IMR-90 (cell line): ENCODE results near the gene SEMA5A. TPM values are rescaled to one million over a fixed set of nuclear protein-coding genes. Genes with fewer than 3 reads are reported as not detected.

Source experiments
- ATAC-seq: fragments of 200-7000 bp; cut with Tn5 transposase; 2 replicates; pipeline ENCODE4 v1.9.1; 2020; ENCODE audit warnings: low read depth, mild to moderate bottlenecking, moderate library complexity
- BruUV-seq: library from RNA; stranded (reverse); fragments of 400-500 nt; replicated peaks from 2 replicates; lab custom pipeline; 2021; lab: Mats Ljungman, UMichigan
- CTCF ChIA-PET: fragments of 300-600 bp; formaldehyde crosslinking; extraction: SDS; loops from one replicate; lab custom pipeline; 2021; ENCODE audit warnings: antibody characterized with exemption; lab: Yijun Ruan, JAX
- POLR2A ChIA-PET: fragments of 300-600 bp; sonication (Branson Sonifier 250); formaldehyde crosslinking; loops from one replicate; lab custom pipeline; 2022; ENCODE audit warnings: antibody characterized with exemption; ENCODE audit not compliant: unreplicated experiment; lab: Charles Lee
- DNase-seq: peaks from one replicate; pipeline ENCODE4 v3.0.0; 2013
- H2AFZ ChIP-seq: replicated peaks from 2 replicates; pipeline ENCODE3; 2013; ENCODE audit warnings: low read length, mild to moderate bottlenecking; ENCODE audit not compliant: poor library complexity
- H2AK5ac ChIP-seq: 2 replicates; pipeline ENCODE4 v1.6.1; 2013; ENCODE audit warnings: low read depth, low read length, inconsistent platforms
- H2AK9ac ChIP-seq: replicated peaks from 2 replicates; pipeline ENCODE3; 2013; ENCODE audit warnings: mild to moderate bottlenecking, low read depth, low read length, moderate library complexity; ENCODE audit not compliant: poor library complexity
- H2BK120ac ChIP-seq: 2 replicates; pipeline ENCODE4 v1.6.1; 2013; ENCODE audit warnings: low read depth, low read length, inconsistent platforms
- H2BK15ac ChIP-seq: 3 replicates; pipeline ENCODE4 v1.6.1; 2013; ENCODE audit warnings: low read depth, low read length, inconsistent platforms
- H2BK20ac ChIP-seq: 2 replicates; pipeline ENCODE4 v1.6.1; 2013; ENCODE audit warnings: low read depth, mild to moderate bottlenecking, inconsistent platforms, low read length, moderate library complexity
- H2BK5ac ChIP-seq: 2 replicates; pipeline ENCODE4 v1.6.1; 2013; ENCODE audit warnings: mild to moderate bottlenecking, low read depth, low read length, inconsistent platforms; ENCODE audit not compliant: poor library complexity, severe bottlenecking
- H3K14ac ChIP-seq: replicated peaks from 2 replicates; pipeline ENCODE4 v1.6.1; 2013; ENCODE audit warnings: low read depth, low read length, inconsistent platforms
- H3K18ac ChIP-seq: 2 replicates; pipeline ENCODE4 v1.6.1; 2013; ENCODE audit warnings: low read depth, low read length, control low read depth
- H3K23ac ChIP-seq: 2 replicates; pipeline ENCODE4 v1.6.1; 2013; ENCODE audit warnings: low read depth, low read length, inconsistent platforms
- H3K27ac ChIP-seq: 2 replicates; pipeline ENCODE4 v1.5.1; 2013; ENCODE audit warnings: mild to moderate bottlenecking, control low read depth, low read length; ENCODE audit not compliant: insufficient read depth
- H3K27me3 ChIP-seq: 2 replicates; pipeline ENCODE4 v1.6.1; 2013; ENCODE audit warnings: low read length; ENCODE audit not compliant: control insufficient read depth, insufficient read depth
- H3K36me3 ChIP-seq: 2 replicates; pipeline ENCODE4 v1.6.1; 2013; ENCODE audit warnings: low read length, mixed read lengths; ENCODE audit not compliant: control insufficient read depth, insufficient read depth
- H3K4ac ChIP-seq: 2 replicates; pipeline ENCODE4 v1.6.1; 2013; ENCODE audit warnings: low read depth, low read length, inconsistent platforms
- H3K4me1 ChIP-seq: 2 replicates; pipeline ENCODE4 v1.6.1; 2013; ENCODE audit warnings: low read length, mixed read lengths; ENCODE audit not compliant: control insufficient read depth, insufficient read depth
- H3K4me2 ChIP-seq: 2 replicates; pipeline ENCODE4 v1.6.1; 2013; ENCODE audit warnings: low read depth, mild to moderate bottlenecking, control low read depth, low read length, moderate library complexity
- H3K4me3 ChIP-seq: 2 replicates; pipeline ENCODE4 v1.5.1; 2013; ENCODE audit warnings: low read depth, mild to moderate bottlenecking, control low read depth, low read length, moderate library complexity; ENCODE audit not compliant: insufficient read depth
- H3K56ac ChIP-seq: 2 replicates; pipeline ENCODE4 v1.6.1; 2013; ENCODE audit warnings: low read length, inconsistent platforms; ENCODE audit not compliant: insufficient read depth; ENCODE audit errors: extremely low read depth
- H3K79me1 ChIP-seq, 2 experiments: 2 replicates each; pipeline ENCODE4 v1.6.1; 2013; ENCODE audit warnings: low read length in 2 of 2, inconsistent platforms in 1 of 2, low read depth in 1 of 2
- H3K9ac ChIP-seq: 2 replicates; pipeline ENCODE4 v1.6.1; 2013; ENCODE audit warnings: low read depth, low read length, control low read depth
- H3K9me1 ChIP-seq: 2 replicates; pipeline ENCODE4 v1.6.1; 2013; ENCODE audit warnings: low read length, inconsistent platforms; ENCODE audit not compliant: insufficient read depth
- H3K9me3 ChIP-seq: 2 replicates; pipeline ENCODE4 v1.6.1; 2013; ENCODE audit warnings: low read length; ENCODE audit not compliant: control insufficient read depth, insufficient read depth
- H4K20me1 ChIP-seq: 2 replicates; pipeline ENCODE4 v1.6.1; 2013; ENCODE audit warnings: low read length, inconsistent platforms; ENCODE audit not compliant: insufficient read depth
- H4K5ac ChIP-seq: 2 replicates; pipeline ENCODE4 v1.6.1; 2013; ENCODE audit warnings: mild to moderate bottlenecking, low read depth, low read length, control low read depth
- H4K8ac ChIP-seq, 2 experiments: 2 replicates each; pipeline ENCODE4 v1.6.1; 2013; ENCODE audit warnings: low read depth in 2 of 2, low read length in 2 of 2, control low read depth in 1 of 2, inconsistent platforms in 1 of 2
- H4K91ac ChIP-seq: 2 replicates; pipeline ENCODE4 v1.6.1; 2013; ENCODE audit warnings: low read depth, low read length, inconsistent platforms; ENCODE audit not compliant: insufficient read depth
- BHLHE40 ChIP-seq: fragments of 150-350 bp; IDR thresholded peaks from 2 replicates; pipeline ENCODE4 v1.6.1; 2016; ENCODE audit warnings: mild to moderate bottlenecking, low read depth, low read length
- CEBPB ChIP-seq: IDR thresholded peaks from 2 replicates; pipeline ENCODE4 v1.6.1; 2012; ENCODE audit warnings: low read depth, low read length, improper control_type of control experiment
- CHD1 ChIP-seq: IDR thresholded peaks from 2 replicates; pipeline ENCODE4 v1.6.1; 2012; ENCODE audit warnings: low read depth, low read length, improper control_type of control experiment
- CTCF ChIP-seq: conservative IDR thresholded peaks from 2 replicates; pipeline ENCODE4 v1.5.1; 2012; ENCODE audit warnings: mild to moderate bottlenecking, low read depth, low read length, improper control_type of control experiment
- ELK1 ChIP-seq: fragments of 150-350 bp; IDR thresholded peaks from 2 replicates; pipeline ENCODE4 v1.6.1; 2016; ENCODE audit warnings: low read depth, mild to moderate bottlenecking, low read length, moderate library complexity, borderline replicate concordance
- FOS ChIP-seq: fragments of 150-350 bp; IDR thresholded peaks from 2 replicates; pipeline ENCODE4 v1.6.1; 2016; ENCODE audit warnings: low read depth, low read length
- MAFK ChIP-seq: IDR thresholded peaks from 2 replicates; pipeline ENCODE4 v1.6.1; 2012; ENCODE audit warnings: low read depth, low read length, improper control_type of control experiment
- MAZ ChIP-seq: IDR thresholded peaks from 2 replicates; pipeline ENCODE4 v1.6.1; 2012; ENCODE audit warnings: low read depth, mild to moderate bottlenecking, low read length, improper control_type of control experiment, moderate library complexity, borderline replicate concordance
- MXI1 ChIP-seq: IDR thresholded peaks from 2 replicates; pipeline ENCODE4 v1.6.1; 2012; ENCODE audit warnings: low read depth, mild to moderate bottlenecking, low read length, moderate library complexity, borderline replicate concordance
- NFE2L2 ChIP-seq: fragments of 150-350 bp; IDR thresholded peaks from 2 replicates; pipeline ENCODE4 v1.6.1; 2016; ENCODE audit warnings: low read depth, mild to moderate bottlenecking, low read length
- POLR2A ChIP-seq: IDR thresholded peaks from 2 replicates; pipeline ENCODE4 v1.6.1; 2012; ENCODE audit warnings: mild to moderate bottlenecking, low read depth, low read length
- RAD21 ChIP-seq: IDR thresholded peaks from 2 replicates; pipeline ENCODE4 v1.6.1; 2012; ENCODE audit warnings: low read length, improper control_type of control experiment
- RCOR1 ChIP-seq: IDR thresholded peaks from 2 replicates; pipeline ENCODE4 v1.6.1; 2012; ENCODE audit warnings: mild to moderate bottlenecking, low read length, improper control_type of control experiment; ENCODE audit not compliant: insufficient replicate concordance
- RFX5 ChIP-seq: IDR thresholded peaks from 2 replicates; pipeline ENCODE4 v1.8.0; 2012; ENCODE audit warnings: low read depth, mild to moderate bottlenecking, low read length, moderate library complexity
- SMC3 ChIP-seq: fragments of 150-350 bp; IDR thresholded peaks from 2 replicates; pipeline ENCODE4 v1.6.1; 2016; ENCODE audit warnings: low read depth, mild to moderate bottlenecking, antibody characterized with exemption, low read length, moderate library complexity
- WGBS, 2 experiments: methylation state at CpG; one replicate each; pipeline versions ENCODE4 v1.1.5 to v1.1.7; 2013; ENCODE audit warnings: missing lambda C conversion rate in 2 of 2; ENCODE audit not compliant: insufficient read length in 1 of 2; ENCODE audit errors: extremely low coverage in 2 of 2; 5-methylcytosine and 5-hydroxymethylcytosine counted together
- dilution Hi-C: fragments of 300-500 bp; cut with HindIII; formaldehyde crosslinking; loops from one replicate; pipeline ENCODE4 v1.14.3; 2018; ENCODE audit warnings: low sequenced_read_pairs; ENCODE audit not compliant: unreplicated experiment
- in situ Hi-C: fragments of 300-500 bp; cut with MboI; formaldehyde crosslinking; loops from 3 replicates; pipeline ENCODE4 v1.14.3; 2019; ENCODE audit warnings: low sequenced_read_pairs, inconsistent platforms, mixed read lengths
- intact Hi-C: fragments of 100-400 bp; cut with micrococcal nuclease; formaldehyde crosslinking; loops from 2 replicates; pipeline ENCODE4 v1.10.0; 2022
- polyA plus RNA-seq, 3 experiments: library from polyadenylated mRNA; depleted of rRNA; stranded (reverse); fragments of >200 nt; gene quantifications; 2 replicates each; pipeline ENCODE4 v1.2.3, GENCODE V29; 2012; ENCODE audit warnings: low replicate concordance in 1 of 3
- total RNA-seq: library from RNA; depleted of rRNA; stranded (reverse); fragments of >200 nt; gene quantifications from 2 replicates; pipeline ENCODE4 v1.2.3, GENCODE V29; 2012
- TF ChIP-seq, protein P1 (sequence below): fragments of 150-350 bp; IDR thresholded peaks from 2 replicates; pipeline ENCODE4 v1.6.1; 2017; ENCODE audit warnings: mild to moderate bottlenecking, antibody characterized with exemption, low read length, low read depth

SEMA5A gene
- total and polyA plus RNA-seq, 2 of the 4 experiments (the other 2 are of a cell fraction) = 8.2 to 9.9 TPM

DNA sequence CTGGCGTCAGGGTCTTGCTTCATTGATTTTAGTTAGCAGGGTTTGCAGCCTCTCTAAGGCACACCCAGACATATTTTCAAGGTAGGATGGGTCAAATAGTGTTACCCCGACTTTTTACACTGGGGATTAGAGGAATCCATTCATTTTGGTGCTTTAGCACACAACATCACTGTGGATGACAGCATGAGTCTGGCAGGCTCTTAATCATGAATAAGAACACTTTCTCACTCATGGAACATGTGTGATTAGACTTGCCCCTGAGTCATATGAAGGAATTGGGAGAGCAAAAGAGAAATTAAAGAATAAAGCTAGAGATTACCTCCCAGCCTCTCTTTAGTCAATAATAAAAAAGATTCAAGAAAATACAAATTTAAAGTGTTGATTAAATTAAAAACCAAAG, 175.6 kb downstream of the SEMA5A start:
- Histone ChIP-seq H3K9me1 (peaks cover 21% of the 10 kb centered on the region), H3K14ac (no peak overlapping the region), H4K91ac (no peak overlapping the region), H4K5ac (peak overlapping the region; percentile 37; the same call in 1 of the 2 replicates), H4K20me1 (peaks cover 15% of the 10 kb centered on the region; the same call in 1 of the 2 replicates), H3K4me3 (no peak overlapping the region), H2AK5ac (no peak overlapping the region), H2AFZ (no peak overlapping the region), H3K27ac (no peak overlapping the region), H4K8ac (no peak overlapping the region), H3K56ac (no peak overlapping the region), H3K18ac (no peak overlapping the region), H3K9me3 (no peaks in the 10 kb centered on the region), H3K4me2 (no peak overlapping the region), H3K9ac (no peak overlapping the region), H3K23ac (no peak overlapping the region), H3K27me3 (no peaks in the 10 kb centered on the region), H2BK5ac (no peak overlapping the region), H3K79me1 (peaks cover 20 to 50% of the 10 kb centered on the region in 2 experiments), H2AK9ac (no peak overlapping the region), H3K4me1 (peaks cover 14% of the 10 kb centered on the region), H3K4ac (no peak overlapping the region), H2BK15ac (no peak overlapping the region), H2BK120ac (no peak overlapping the region), H2BK20ac (no peak overlapping the region), H3K36me3 (peaks cover 2% of the 10 kb centered on the region; the same call in 1 of the 2 replicates)
- DNase-seq = peak; percentile 49
- ChIA-PET POLR2A (no interaction called here), CTCF (interaction anchor here (0.6 kb wide), 1 partner anchor 103 kb away, joined by 3 read pairs; no protein-coding TSS in a partner anchor)
- dilution Hi-C loops = no loop called here
- in situ Hi-C loops = no loop called here
- no peak for ATAC-seq
- BruUV-seq = no TSS peak
- WGBS, 2 experiments = no CpG with 5 or more reads among the region's 2 CpGs
- TF ChIP-seq RCOR1 (no peak), CHD1 (no peak), RAD21 (no peak), RFX5 (no peak), SMC3 (no peak), MAZ (no peak), FOS (no peak), NFE2L2 (no peak), BHLHE40 (no peak), POLR2A (no peak), CTCF (no peak), MXI1 (no peak), MAFK (no peak), ELK1 (no peak), CEBPB (no peak)
- TF ChIP-seq, protein P1, sequence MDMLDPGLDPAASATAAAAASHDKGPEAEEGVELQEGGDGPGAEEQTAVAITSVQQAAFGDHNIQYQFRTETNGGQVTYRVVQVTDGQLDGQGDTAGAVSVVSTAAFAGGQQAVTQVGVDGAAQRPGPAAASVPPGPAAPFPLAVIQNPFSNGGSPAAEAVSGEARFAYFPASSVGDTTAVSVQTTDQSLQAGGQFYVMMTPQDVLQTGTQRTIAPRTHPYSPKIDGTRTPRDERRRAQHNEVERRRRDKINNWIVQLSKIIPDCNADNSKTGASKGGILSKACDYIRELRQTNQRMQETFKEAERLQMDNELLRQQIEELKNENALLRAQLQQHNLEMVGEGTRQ = no peak
- intact Hi-C loops = no loop called here
